WERI-Rb-1 (cell line): ENCODE data around the gene ZNF79.

Experiments used
- DNase-seq: peaks from one replicate; pipeline ENCODE4 v3.0.0-alpha.2; 2020
- H3K27ac ChIP-seq: fragments of 250-450 bp; sonication (Bioruptor Pico); 2 replicates; pipeline ENCODE4 v1.5.1; 2020; ENCODE audit warnings: mild to moderate bottlenecking, moderate library complexity
- H3K27me3 ChIP-seq: fragments of 250-450 bp; sonication (Bioruptor Pico); 2 replicates; pipeline ENCODE4 v1.5.1; 2021; ENCODE audit warnings: mild to moderate bottlenecking, low read depth, moderate library complexity; ENCODE audit not compliant: insufficient read depth, severe bottlenecking
- H3K36me3 ChIP-seq: fragments of 250-450 bp; sonication (Bioruptor Pico); 2 replicates; pipeline ENCODE4 v1.5.1; 2020; ENCODE audit warnings: mild to moderate bottlenecking, moderate library complexity
- H3K4me3 ChIP-seq: 2 replicates; pipeline ENCODE4 v1.5.1; 2011; ENCODE audit warnings: low read depth, mild to moderate bottlenecking, control low read depth, low read length
- H3K9me3 ChIP-seq: fragments of 250-450 bp; sonication (Bioruptor Pico); 2 replicates; pipeline ENCODE4 v1.5.1; 2021; ENCODE audit warnings: mild to moderate bottlenecking, moderate library complexity; ENCODE audit not compliant: severe bottlenecking
- CTCF ChIP-seq: IDR thresholded peaks from 2 replicates; pipeline ENCODE4 v1.5.1; 2011; ENCODE audit warnings: low read depth, mild to moderate bottlenecking, control low read depth, inconsistent platforms, low read length

The ZNF79 gene

GRCh38 chr9:127423934-127424675 lies at the start of gene ZNF79:
Gene ZNF79 (plus strand): TSS chr9:127424382. CDS start chr9:127424788, 406 bp downstream.
- peaks cover 41% of the 10 kb centered on the region for H3K36me3 ChIP-seq
- no peak for TF ChIP-seq CTCF
- H3K27me3 ChIP-seq: no peaks in the 10 kb centered on the region
- DNase-seq: peak; percentile 96
- no peaks in the 10 kb centered on the region for H3K9me3 ChIP-seq
- peak within 1 kb of the TSS; percentile 99 for H3K27ac ChIP-seq
- peak within 1 kb of the TSS; percentile 97 for H3K4me3 ChIP-seq

- no peak for DNase-seq
- Histone ChIP-seq H3K36me3 (no peaks in the 10 kb centered on the region), H3K27me3 (no peaks in the 10 kb centered on the region)
Measured at GRCh38 chr9:127380479-127380878, 43.7 kb upstream of the ZNF79 start.

GRCh38 chr9:127382541-127382940 lies 41.6 kb upstream of the ZNF79 start:
- H3K4me3 ChIP-seq: no peak overlapping the region
- TF ChIP-seq CTCF: no peak
- no peaks in the 10 kb centered on the region for H3K27me3 ChIP-seq
- DNase-seq: no peak
- H3K27ac ChIP-seq: no peak overlapping the region
- H3K36me3 ChIP-seq: no peaks in the 10 kb centered on the region; the same call in 1 of the 2 replicates
- peaks cover 4% of the 10 kb centered on the region for H3K9me3 ChIP-seq

More at GRCh38 chr9:127380479-127380878, 43.7 kb upstream of the ZNF79 start:
- no peak for TF ChIP-seq CTCF
- peaks cover 4% of the 10 kb centered on the region for H3K9me3 ChIP-seq
- no peak overlapping the region for H3K27ac ChIP-seq
- no peak overlapping the region for H3K4me3 ChIP-seq

- DNase-seq: peak; percentile 5
- Histone ChIP-seq H3K27me3 (no peaks in the 10 kb centered on the region), H3K9me3 (no peaks in the 10 kb centered on the region), H3K36me3 (no peaks in the 10 kb centered on the region; the same call in 1 of the 2 replicates), H3K4me3 (no peak overlapping the region), H3K27ac (no peak overlapping the region)
- TF ChIP-seq CTCF: no peak
Measured at GRCh38 chr9:127384016-127384730, 40.0 kb upstream of the ZNF79 start.

GRCh38 chr9:127384901-127385300 lies 39.3 kb upstream of the ZNF79 start:
- H3K27ac ChIP-seq: no peak overlapping the region
- no peaks in the 10 kb centered on the region for H3K9me3 ChIP-seq
- peak; percentile 35 for DNase-seq
- TF ChIP-seq CTCF: peak; percentile 47
- H3K36me3 ChIP-seq: no peaks in the 10 kb centered on the region; the same call in 1 of the 2 replicates
- no peak overlapping the region for H3K4me3 ChIP-seq
- no peaks in the 10 kb centered on the region for H3K27me3 ChIP-seq
